Ascending aorta (tissue), 2 donors: ENCODE results near the gene C11orf52. TPM values are rescaled to one million over a fixed set of nuclear protein-coding genes. Genes with fewer than 3 reads are reported as not detected.
A peak's percentile ranks its signal among the peaks of the same experiment; 100 is the strongest.

Source experiments
- DNase-seq, 2 donors: peaks; one replicate each; pipeline ENCODE4 v3.0.0-alpha.2; 2019; ENCODE audit warnings: low spot score in 2 of 2
- H3K27ac ChIP-seq, 2 donors: fragments of 200-600 bp; sonication (generic); one replicate each; pipeline ENCODE4 v1.5.1; 2016 to 2017; ENCODE audit warnings: mild to moderate bottlenecking in 1 of 2
- H3K27me3 ChIP-seq: fragments of 200-600 bp; sonication (generic); one replicate; pipeline ENCODE4 v1.5.1; 2017
- H3K36me3 ChIP-seq, 2 donors: fragments of 200-600 bp; sonication (generic); one replicate each; pipeline ENCODE4 v1.5.1; 2016
- H3K4me1 ChIP-seq, 2 donors: fragments of 200-600 bp; sonication (generic); one replicate each; pipeline ENCODE4 v1.5.1; 2016 to 2017; ENCODE audit warnings: mild to moderate bottlenecking in 1 of 2
- H3K4me3 ChIP-seq, 2 donors: fragments of 200-600 bp; sonication (generic); one replicate each; pipeline ENCODE4 v1.5.1; 2016 to 2017; ENCODE audit warnings: mild to moderate bottlenecking in 1 of 2
- H3K9me3 ChIP-seq, 2 donors: fragments of 200-600 bp; sonication (generic); one replicate each; pipeline ENCODE4 v1.5.1; 2016
- intact Hi-C: fragments of 100-400 bp; cut with DNase I; formaldehyde crosslinking; loops from one replicate; pipeline ENCODE4 v1.15.1; 2023
- total RNA-seq: library from RNA; depleted of rRNA; stranded (reverse); fragments of >200 nt; gene quantifications from one replicate; pipeline ENCODE4 v1.1.0, GENCODE V29; 2016
- TF ChIP-seq, protein P1 (sequence below), 3 experiments: fragments of 200-600 bp in 2 of 3; fragments of 450-650 bp in 1 of 3; sonication (generic) in 2 of 3; IDR thresholded peaks; one replicate each; pipeline ENCODE4 v1.5.1; 2016 to 2019; ENCODE audit warnings: antibody characterized with exemption in 3 of 3, mild to moderate bottlenecking in 1 of 3, moderate library complexity in 1 of 3

Gene C11orf52, protein sequence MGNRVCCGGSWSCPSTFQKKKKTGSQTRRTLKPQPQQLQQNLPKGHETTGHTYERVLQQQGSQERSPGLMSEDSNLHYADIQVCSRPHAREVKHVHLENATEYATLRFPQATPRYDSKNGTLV
- not detected for total RNA-seq

DNA sequence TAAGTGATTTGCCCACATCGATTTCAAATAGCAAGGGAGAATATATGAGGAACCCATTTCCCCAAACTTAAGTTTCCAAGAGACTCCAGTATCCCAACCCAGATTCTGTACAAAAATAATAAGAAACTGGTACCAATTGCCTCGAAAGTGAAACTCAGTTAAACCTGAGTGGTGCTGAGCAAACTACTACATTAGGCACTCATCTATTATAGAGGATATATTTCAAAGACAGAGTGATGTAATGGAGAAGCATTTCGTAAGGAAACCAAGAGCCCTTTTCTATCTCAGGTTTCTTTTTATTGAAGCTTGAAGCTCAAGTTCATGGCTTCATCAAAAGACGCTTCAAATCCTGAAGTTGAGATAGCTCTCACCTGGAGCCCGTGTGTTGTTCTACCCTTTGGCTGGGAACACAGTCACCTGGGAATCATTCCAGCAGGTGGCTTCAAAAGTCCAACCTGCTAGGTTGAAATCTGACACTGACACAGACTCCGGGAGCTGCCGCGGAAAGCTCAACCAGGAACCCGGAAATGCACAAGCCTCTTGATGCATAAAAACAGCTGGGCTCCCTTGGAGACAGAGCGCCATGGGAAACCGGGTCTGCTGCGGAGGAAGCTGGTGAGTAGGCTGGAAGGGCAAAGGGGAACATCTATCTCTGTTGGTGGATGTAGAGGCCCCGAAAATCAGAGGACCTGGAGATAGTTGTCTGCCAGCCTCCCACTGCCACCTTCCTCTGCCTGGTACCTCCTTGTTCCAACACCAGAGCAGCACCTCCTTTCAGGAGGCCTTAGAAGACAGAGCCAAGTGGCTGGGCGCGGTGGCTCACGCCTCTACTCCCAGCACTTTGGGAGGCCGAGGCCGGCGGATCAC, at the start of gene C11orf52:
Gene C11orf52 (plus strand): TSS at position 524 of the 867 bp plus-strand sequence. CDS start 60 bp downstream, at position 584.
- no peaks in the 10 kb centered on the region for H3K9me3 ChIP-seq
- peaks cover 2 to 35% of the 10 kb centered on the region in 2 donors for H3K4me1 ChIP-seq
- intact Hi-C loops, result no loop called here
- TF ChIP-seq, protein P1, sequence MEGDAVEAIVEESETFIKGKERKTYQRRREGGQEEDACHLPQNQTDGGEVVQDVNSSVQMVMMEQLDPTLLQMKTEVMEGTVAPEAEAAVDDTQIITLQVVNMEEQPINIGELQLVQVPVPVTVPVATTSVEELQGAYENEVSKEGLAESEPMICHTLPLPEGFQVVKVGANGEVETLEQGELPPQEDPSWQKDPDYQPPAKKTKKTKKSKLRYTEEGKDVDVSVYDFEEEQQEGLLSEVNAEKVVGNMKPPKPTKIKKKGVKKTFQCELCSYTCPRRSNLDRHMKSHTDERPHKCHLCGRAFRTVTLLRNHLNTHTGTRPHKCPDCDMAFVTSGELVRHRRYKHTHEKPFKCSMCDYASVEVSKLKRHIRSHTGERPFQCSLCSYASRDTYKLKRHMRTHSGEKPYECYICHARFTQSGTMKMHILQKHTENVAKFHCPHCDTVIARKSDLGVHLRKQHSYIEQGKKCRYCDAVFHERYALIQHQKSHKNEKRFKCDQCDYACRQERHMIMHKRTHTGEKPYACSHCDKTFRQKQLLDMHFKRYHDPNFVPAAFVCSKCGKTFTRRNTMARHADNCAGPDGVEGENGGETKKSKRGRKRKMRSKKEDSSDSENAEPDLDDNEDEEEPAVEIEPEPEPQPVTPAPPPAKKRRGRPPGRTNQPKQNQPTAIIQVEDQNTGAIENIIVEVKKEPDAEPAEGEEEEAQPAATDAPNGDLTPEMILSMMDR (IDR thresholded peaks at IDR 0.05), result no peak
- no peaks in the 10 kb centered on the region for H3K36me3 ChIP-seq
- no peak within 1 kb of the TSS for H3K4me3 ChIP-seq
- H3K27ac ChIP-seq, result peak within 1 kb of the TSS; percentile 29 to 98
- DNase-seq, result peak in 1 of 2 donors; percentile 64
- no peaks in the 10 kb centered on the region for H3K27me3 ChIP-seq

DNA sequence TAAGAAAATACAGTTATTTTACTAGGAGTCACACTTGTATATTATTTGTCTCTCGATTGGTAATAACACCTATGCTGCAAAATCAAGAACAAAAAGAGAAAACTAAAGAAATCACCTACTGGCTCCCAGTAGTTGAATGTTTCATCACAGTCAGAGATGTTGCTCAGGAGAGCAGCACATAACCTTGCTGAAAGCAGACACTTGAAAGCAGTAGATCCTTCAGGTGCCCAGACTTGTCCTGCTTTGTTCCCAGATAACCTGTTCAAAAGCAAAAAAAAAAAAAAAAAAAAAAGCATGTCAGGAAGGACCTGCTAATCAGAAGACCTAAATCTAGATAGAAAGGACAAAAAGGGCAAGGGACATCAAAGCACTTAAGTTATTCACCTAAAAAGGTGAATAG, 48.6 kb upstream of the C11orf52 start:
- Histone ChIP-seq H3K9me3 (no peaks in the 10 kb centered on the region), H3K4me3 (peak overlapping the region; percentile 92 to 97), H3K27ac (no peak overlapping the region), H3K4me1 (peaks cover 0 to 8% of the 10 kb centered on the region in 2 donors), H3K36me3 (peaks cover 20 to 27% of the 10 kb centered on the region in 2 donors), H3K27me3 (no peaks in the 10 kb centered on the region)
- TF ChIP-seq, protein P1 (IDR thresholded peaks at IDR 0.05), result no peak
- no peak for DNase-seq
- intact Hi-C loops, result loop anchor here (2.0 to 5.0 kb wide), 3 partner anchors 41 to 202 kb away; partner anchors contain the start of genes CRYAB, NKAPD1 and PIH1D2

DNA sequence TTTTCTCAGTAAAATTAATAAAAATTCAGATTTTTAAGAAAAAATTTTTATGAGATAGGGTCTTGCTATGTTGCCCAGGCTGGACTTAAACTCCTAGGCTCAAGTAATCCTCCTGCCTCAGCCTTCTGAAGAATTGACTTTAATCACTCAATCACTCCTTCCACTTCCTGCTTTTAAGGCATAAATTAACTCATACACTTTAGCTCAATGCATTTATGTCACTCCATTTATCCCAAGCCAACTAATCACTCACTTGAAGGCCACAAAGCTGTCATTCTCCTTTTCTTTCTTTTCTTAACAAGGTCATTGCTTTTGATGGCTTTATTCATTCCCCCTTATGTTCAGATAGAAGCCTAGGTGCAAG, 48.2 kb upstream of the C11orf52 start:
- TF ChIP-seq, protein P1 (IDR thresholded peaks at IDR 0.05), result no peak

DNA sequence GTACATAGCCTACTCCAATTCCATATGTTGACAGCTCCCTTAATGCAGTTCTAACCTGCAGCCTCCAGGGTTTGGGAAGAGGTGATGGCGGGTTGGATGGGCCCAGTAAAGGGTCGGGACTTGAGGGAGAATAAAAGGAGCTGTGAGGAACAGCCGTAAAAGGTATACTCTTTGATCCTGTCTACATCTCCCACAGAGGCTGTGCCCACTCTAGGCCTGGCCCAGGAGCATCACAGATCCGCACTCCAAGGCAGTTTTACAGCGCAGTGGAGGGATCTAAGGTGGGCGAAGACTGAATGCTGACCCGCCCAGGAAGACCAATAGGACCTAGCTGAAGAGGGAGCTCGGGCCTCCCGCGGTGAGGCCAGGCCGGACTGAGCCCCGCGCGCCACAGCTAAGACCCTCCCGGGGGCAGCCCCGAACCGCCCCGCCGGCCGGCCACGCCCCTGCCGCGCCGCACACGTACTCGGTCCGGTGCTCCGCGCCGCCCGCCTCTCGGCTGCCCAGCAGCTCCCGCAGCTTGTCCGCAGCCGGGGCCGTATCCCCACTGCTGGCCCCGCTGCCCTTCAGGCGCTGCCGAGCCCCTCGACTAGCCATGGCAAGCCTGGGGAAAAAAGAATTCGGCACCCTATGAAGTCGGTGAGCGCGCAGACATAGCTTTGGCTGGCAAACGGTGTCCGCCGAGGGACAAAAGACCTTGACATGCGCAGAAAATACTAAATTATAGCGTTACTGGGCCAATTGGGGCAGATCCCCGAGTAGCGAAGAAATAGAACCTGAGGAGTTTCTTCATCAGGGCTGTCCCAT, 47.6 kb upstream of the C11orf52 start, which contains the start of gene ALG9:
Gene ALG9 (minus strand): TSS at position 696 of the 807 bp plus-strand sequence. CDS start 99 bp downstream, at position 597.
- Histone ChIP-seq H3K27ac (peak within 1 kb of the TSS; percentile 85 to 96), H3K9me3 (no peaks in the 10 kb centered on the region), H3K27me3 (no peaks in the 10 kb centered on the region), H3K4me1 (peaks cover 0 to 8% of the 10 kb centered on the region in 2 donors), H3K36me3 (peaks cover 17 to 21% of the 10 kb centered on the region in 2 donors), H3K4me3 (peak within 1 kb of the TSS; percentile 92 to 97)
- TF ChIP-seq, protein P1 (IDR thresholded peaks at IDR 0.05), result peak in 1 of 3 experiments; percentile 40
- intact Hi-C loops, result loop anchor here (2.0 to 5.0 kb wide), 3 partner anchors 40 to 201 kb away; partner anchors contain the start of genes CRYAB, NKAPD1 and PIH1D2
- peak; percentile 22 to 89 for DNase-seq

More for the DNA sequence above, 48.2 kb upstream of the C11orf52 start:
- H3K36me3 ChIP-seq, result peaks cover 18 to 23% of the 10 kb centered on the region in 2 donors
- intact Hi-C loops, result loop anchor here (2.0 to 5.0 kb wide), 3 partner anchors 40 to 202 kb away; partner anchors contain the start of genes CRYAB, NKAPD1 and PIH1D2
- DNase-seq, result no peak
- H3K27me3 ChIP-seq, result no peaks in the 10 kb centered on the region
- no peaks in the 10 kb centered on the region for H3K9me3 ChIP-seq
- H3K4me1 ChIP-seq, result peaks cover 0 to 8% of the 10 kb centered on the region in 2 donors
- H3K4me3 ChIP-seq, result peak overlapping the region; percentile 92 to 97
- H3K27ac ChIP-seq, result peak overlapping the region; percentile 85 to 96

DNA sequence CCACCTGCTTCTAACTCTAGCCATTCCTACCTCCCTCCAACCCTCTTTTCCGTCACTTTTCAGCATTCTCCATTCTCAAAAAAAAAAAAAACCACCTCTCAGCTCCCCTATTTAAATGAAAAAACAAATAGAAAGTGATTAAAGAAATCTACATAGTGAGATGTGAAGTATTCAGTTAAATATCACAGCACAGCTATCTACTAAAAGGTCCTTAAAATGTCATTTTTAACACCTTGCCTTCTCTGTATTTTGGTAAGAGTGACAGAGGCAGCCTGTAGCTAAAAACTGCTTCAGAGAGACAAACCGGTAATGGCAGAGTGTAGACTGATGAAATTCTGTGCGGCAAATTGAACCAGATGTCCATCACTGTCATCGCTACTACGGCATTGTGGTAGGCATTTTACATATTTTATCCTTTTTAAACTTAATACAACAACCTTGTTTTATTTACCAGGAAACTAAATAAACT, 47.0 kb upstream of the C11orf52 start:
- H3K9me3 ChIP-seq, result no peaks in the 10 kb centered on the region
- peaks cover 11 to 19% of the 10 kb centered on the region in 2 donors for H3K36me3 ChIP-seq
- intact Hi-C loops, result loop anchor here (2.0 to 5.0 kb wide), 3 partner anchors 39 to 201 kb away; partner anchors contain the start of genes CRYAB, NKAPD1 and PIH1D2
- TF ChIP-seq, protein P1 (IDR thresholded peaks at IDR 0.05), result no peak
- H3K27me3 ChIP-seq, result no peaks in the 10 kb centered on the region
- peak overlapping the region; percentile 92 to 97 for H3K4me3 ChIP-seq
- H3K4me1 ChIP-seq, result peaks cover 0 to 8% of the 10 kb centered on the region in 2 donors
- peak overlapping the region; percentile 85 to 96 for H3K27ac ChIP-seq
- no peak for DNase-seq
